ENCODE data around the gene CPEB3. TPM values are rescaled to one million over a fixed set of nuclear protein-coding genes. Genes with fewer than 3 reads are reported as not detected.

The CPEB3 gene
- total and polyA plus RNA-seq, 5 experiments from 2014 or later = 0.92 to 2.9 (median 1.4) TPM

GRCh38 chr10:92024700-92025099 lies 266.2 kb downstream of the CPEB3 start:
- POLR2A ChIA-PET = no interaction called here
- Mint-ChIP-seq H3K27ac (no peak overlapping the region), H3K27me3 (no peaks in the 10 kb centered on the region), H3K4me1 (no peaks in the 10 kb centered on the region), H3K4me3 (no peak overlapping the region), H3K9me3 (no peaks in the 10 kb centered on the region), H3K36me3 (peaks cover 22 to 89% (median 41%) of the 10 kb centered on the region in 3 donors)
- DNase-seq (no peak), ATAC-seq (no peak)

DNA sequence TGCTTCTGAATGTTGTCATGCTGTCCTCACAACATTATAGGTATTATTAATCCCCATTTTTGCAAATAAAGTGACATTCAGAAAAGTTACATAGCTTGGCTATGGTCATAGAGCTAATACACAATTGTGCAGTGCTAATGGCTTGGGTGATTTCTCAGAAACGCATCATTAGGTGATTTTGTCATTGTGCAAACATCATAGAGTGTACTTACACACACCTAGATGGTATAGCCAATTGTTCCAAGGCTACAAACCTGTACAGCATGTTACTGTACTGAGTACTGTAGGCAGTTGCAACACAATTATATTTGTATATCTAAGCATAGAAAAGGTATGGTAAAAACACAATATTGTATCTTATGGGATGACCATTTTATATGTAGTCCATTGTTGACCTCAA lies 276.3 kb downstream of the CPEB3 start:
- Mint-ChIP-seq H3K4me3 (no peak overlapping the region), H3K27ac (no peak overlapping the region), H3K27me3 (no peaks in the 10 kb centered on the region), H3K9me3 (no peaks in the 10 kb centered on the region), H3K4me1 (peaks cover 0 to 6% (median 1%) of the 10 kb centered on the region in 4 donors), H3K36me3 (peaks cover 18 to 87% (median 56%) of the 10 kb centered on the region in 3 donors)
- ATAC-seq = no peak
- POLR2A ChIA-PET = no interaction called here
- no peak for DNase-seq

DNA sequence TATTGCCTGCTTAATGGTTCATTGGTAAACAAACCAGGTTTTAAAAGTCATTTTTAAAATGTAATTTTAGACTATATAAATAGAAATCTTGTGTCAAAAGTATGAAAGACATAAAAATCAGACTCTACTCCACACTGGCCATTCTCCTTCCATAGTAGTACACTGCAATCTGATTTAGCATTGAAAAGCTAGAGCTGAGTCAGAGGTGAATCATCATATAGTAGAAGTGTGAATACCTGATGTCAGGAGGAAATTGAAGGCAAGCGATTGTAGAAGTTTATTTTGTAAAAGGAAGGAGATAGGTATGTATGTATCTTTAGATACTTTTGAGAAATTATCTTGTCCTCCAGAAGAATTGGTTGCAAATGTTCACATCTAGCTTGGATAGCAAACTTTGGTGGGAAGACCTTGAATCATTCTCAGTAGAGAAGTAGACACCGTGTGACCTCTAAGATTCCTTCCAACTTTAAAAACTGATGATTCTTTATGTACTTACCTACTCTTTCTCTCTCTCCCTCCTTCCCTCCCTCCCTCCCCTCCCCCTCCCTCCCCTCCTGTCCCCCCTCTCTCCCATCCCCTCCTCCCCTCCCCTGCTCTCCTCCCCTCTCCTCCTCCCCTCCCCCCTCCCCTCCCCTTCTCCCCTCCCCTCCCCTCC lies 279.2 kb downstream of the CPEB3 start:
- Mint-ChIP-seq H3K27ac (peak overlapping the region in 1 of 10 donors; percentile 16), H3K4me3 (no peak overlapping the region), H3K36me3 (peaks cover 8 to 73% (median 39%) of the 10 kb centered on the region in 3 donors), H3K9me3 (no peaks in the 10 kb centered on the region), H3K27me3 (no peaks in the 10 kb centered on the region), H3K4me1 (peaks cover 4 to 8% (median 6%) of the 10 kb centered on the region in 4 donors)
- ATAC-seq = no peak
- POLR2A ChIA-PET = no interaction called here
- no peak for DNase-seq

GRCh38 chr10:92010047-92010735 lies 280.7 kb downstream of the CPEB3 start:
- Mint-ChIP-seq H3K27ac (peak overlapping the region in 2 of 10 donors; percentile 14 to 17), H3K4me1 (peaks cover 4 to 8% (median 6%) of the 10 kb centered on the region in 4 donors), H3K27me3 (no peaks in the 10 kb centered on the region), H3K36me3 (peaks cover 14 to 74% (median 36%) of the 10 kb centered on the region in 3 donors), H3K4me3 (no peak overlapping the region), H3K9me3 (no peaks in the 10 kb centered on the region)
- POLR2A ChIA-PET = interaction anchor here (1.0 kb wide), 1 partner anchor 10 kb away, joined by 3 read pairs; no protein-coding TSS in a partner anchor
- DNase-seq (no peak), ATAC-seq (no peak)

DNA sequence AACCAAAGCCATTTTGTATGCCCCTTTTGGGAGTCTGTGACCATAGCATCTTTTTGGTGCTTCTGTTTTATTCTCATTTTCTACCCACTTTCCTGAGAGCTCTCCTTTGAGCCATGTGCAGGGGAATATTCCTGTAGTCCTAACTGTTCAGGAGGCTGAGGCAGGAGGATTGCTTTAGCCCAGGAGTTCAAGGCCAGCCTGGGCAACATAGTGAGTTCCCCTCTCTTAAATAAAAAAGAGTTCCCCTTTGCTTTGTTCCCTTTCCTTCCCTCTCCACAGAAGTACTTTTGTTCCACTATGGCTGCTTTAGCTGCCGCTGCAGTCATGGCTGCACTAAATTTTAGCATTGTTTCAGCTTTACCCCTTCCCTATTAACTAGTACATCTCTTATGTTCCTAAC lies 281.4 kb downstream of the CPEB3 start:
- Mint-ChIP-seq H3K4me3 (no peak overlapping the region), H3K4me1 (peaks cover 4 to 8% (median 6%) of the 10 kb centered on the region in 4 donors), H3K27ac (peak overlapping the region in 2 of 10 donors; percentile 34 to 50), H3K9me3 (no peaks in the 10 kb centered on the region), H3K27me3 (no peaks in the 10 kb centered on the region), H3K36me3 (peaks cover 14 to 74% (median 39%) of the 10 kb centered on the region in 3 donors)
- DNase-seq = no peak
- ATAC-seq = no peak
- POLR2A ChIA-PET = interaction anchor here (1.0 kb wide), 1 partner anchor 11 kb away, joined by 3 read pairs; no protein-coding TSS in a partner anchor

GRCh38 chr10:92005978-92006377 lies 284.9 kb downstream of the CPEB3 start:
- Mint-ChIP-seq H3K27ac (no peak overlapping the region), H3K4me1 (peaks cover 5 to 9% (median 6%) of the 10 kb centered on the region in 4 donors), H3K9me3 (peaks cover 0 to 3% (median 0%) of the 10 kb centered on the region in 9 donors), H3K36me3 (peaks cover 21 to 73% (median 49%) of the 10 kb centered on the region in 3 donors), H3K4me3 (no peak overlapping the region), H3K27me3 (no peaks in the 10 kb centered on the region)
- ATAC-seq (no peak), DNase-seq (no peak)
- POLR2A ChIA-PET = no interaction called here

DNA sequence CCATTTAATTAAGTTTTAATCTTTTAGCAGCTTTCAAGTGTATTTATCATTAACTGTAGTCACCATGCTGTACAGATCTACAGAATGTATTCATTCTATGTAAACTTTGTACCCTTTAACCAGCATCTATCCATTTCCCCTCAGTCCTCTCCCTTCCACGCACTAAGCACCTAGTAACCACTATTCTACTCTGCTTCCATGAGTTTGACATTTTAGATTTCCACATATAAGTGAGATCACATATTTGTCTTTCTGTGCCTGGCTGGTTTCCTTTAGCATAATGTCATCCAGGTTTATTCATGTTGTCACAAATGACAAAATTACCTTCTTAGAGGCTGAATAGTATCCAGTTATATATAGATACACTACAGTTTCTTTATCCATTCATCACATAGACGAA lies 287.6 kb downstream of the CPEB3 start:
- no peaks in the 10 kb centered on the region for H3K27me3 Mint-ChIP-seq
- H3K9me3 Mint-ChIP-seq = peaks cover 0 to 9% (median 0%) of the 10 kb centered on the region in 9 donors
- H3K27ac Mint-ChIP-seq = no peak overlapping the region
- peaks cover 16 to 75% (median 60%) of the 10 kb centered on the region in 3 donors for H3K36me3 Mint-ChIP-seq
- no peak overlapping the region for H3K4me3 Mint-ChIP-seq
- ATAC-seq (no peak), DNase-seq (no peak)
- POLR2A ChIA-PET = no interaction called here
- H3K4me1 Mint-ChIP-seq = peaks cover 0 to 3% (median 1%) of the 10 kb centered on the region in 4 donors

GRCh38 chr10:92001995-92002394 lies 288.9 kb downstream of the CPEB3 start:
- peaks cover 16 to 84% (median 68%) of the 10 kb centered on the region in 3 donors for H3K36me3 Mint-ChIP-seq

GRCh38 chr10:92001581-92001980 lies 289.3 kb downstream of the CPEB3 start:
- H3K4me3 Mint-ChIP-seq = no peak overlapping the region
- ATAC-seq (no peak), DNase-seq (no peak)
- no peak overlapping the region for H3K27ac Mint-ChIP-seq
- no peaks in the 10 kb centered on the region for H3K27me3 Mint-ChIP-seq
- peaks cover 0 to 3% (median 1%) of the 10 kb centered on the region in 4 donors for H3K4me1 Mint-ChIP-seq
- H3K9me3 Mint-ChIP-seq = peaks cover 0 to 9% (median 0%) of the 10 kb centered on the region in 9 donors
- POLR2A ChIA-PET = no interaction called here
- peaks cover 16 to 84% (median 67%) of the 10 kb centered on the region in 3 donors for H3K36me3 Mint-ChIP-seq

More at GRCh38 chr10:92001995-92002394, 288.9 kb downstream of the CPEB3 start:
- POLR2A ChIA-PET = no interaction called here
- Mint-ChIP-seq H3K27ac (no peak overlapping the region), H3K27me3 (no peaks in the 10 kb centered on the region), H3K4me3 (no peak overlapping the region), H3K4me1 (peaks cover 0 to 3% (median 1%) of the 10 kb centered on the region in 4 donors), H3K9me3 (peaks cover 0 to 9% (median 0%) of the 10 kb centered on the region in 9 donors)
- no peak for ATAC-seq
- no peak for DNase-seq

Other genes starting within 250 kb of the CPEB3 start
- gene MARCHF5, start 89 bp upstream of the CPEB3 start, total RNA-seq = 10 to 100 TPM; 41.6 to 42.1 TPM
- 10 to 100 TPM; 21.0 to 24.0 (median 23.4) TPM for gene MARCHF5, start 89 bp upstream of the CPEB3 start, polyA plus RNA-seq

All from naive thymus-derived CD8-positive, alpha-beta T cell (primary cell).